Hepatocyte (in vitro differentiated cells): ENCODE results near the gene QDPR. TPM values are rescaled to one million over a fixed set of nuclear protein-coding genes. Genes with fewer than 3 reads are reported as not detected.

ENCODE experiments used
- DNase-seq: peaks from one replicate; pipeline ENCODE4 v3.0.0-alpha.2; 2016; ENCODE audit warnings: low spot score
- H2AFZ ChIP-seq: fragments of 200-600 bp; sonication (generic); 2 replicates; pipeline ENCODE4 v1.6.0; 2016; ENCODE audit warnings: antibody characterized with exemption, mild to moderate bottlenecking
- H3K27ac ChIP-seq: fragments of 200-600 bp; sonication (generic); 2 replicates; pipeline ENCODE4 v1.5.1; 2016; ENCODE audit warnings: mild to moderate bottlenecking
- H3K27me3 ChIP-seq: fragments of 200-600 bp; sonication (generic); 2 replicates; pipeline ENCODE4 v1.6.1; 2016
- H3K36me3 ChIP-seq: fragments of 200-600 bp; sonication (generic); replicated peaks from 2 replicates; pipeline ENCODE4 v1.5.1; 2016; ENCODE audit warnings: low read depth; ENCODE audit not compliant: insufficient read depth
- H3K4me1 ChIP-seq: fragments of 200-600 bp; sonication (generic); 2 replicates; pipeline ENCODE4 v1.5.1; 2016; ENCODE audit warnings: mild to moderate bottlenecking, moderate library complexity; ENCODE audit not compliant: insufficient read depth
- H3K4me2 ChIP-seq: fragments of 200-600 bp; sonication (generic); 2 replicates; pipeline ENCODE4 v1.6.0; 2016
- H3K4me3 ChIP-seq: fragments of 200-600 bp; sonication (generic); 2 replicates; pipeline ENCODE4 v1.5.1; 2016; ENCODE audit warnings: mild to moderate bottlenecking
- H3K79me2 ChIP-seq: fragments of 200-600 bp; sonication (generic); 2 replicates; pipeline ENCODE4 v1.6.0; 2017; ENCODE audit warnings: mild to moderate bottlenecking
- H3K9me2 ChIP-seq: fragments of 200-600 bp; sonication (generic); replicated peaks from 2 replicates; pipeline ENCODE4 v1.6.0; 2017; ENCODE audit warnings: mild to moderate bottlenecking; ENCODE audit not compliant: insufficient read depth
- H3K9me3 ChIP-seq: fragments of 200-600 bp; sonication (generic); 2 replicates; pipeline ENCODE4 v1.5.1; 2016; ENCODE audit warnings: low read depth, mild to moderate bottlenecking
- H4K20me1 ChIP-seq: fragments of 200-600 bp; sonication (generic); 2 replicates; pipeline ENCODE4 v1.6.0; 2016; ENCODE audit warnings: mild to moderate bottlenecking; ENCODE audit not compliant: insufficient read depth, poor library complexity, severe bottlenecking
- EZH2 ChIP-seq: fragments of 200-600 bp; sonication (generic); IDR thresholded peaks from 2 replicates; pipeline ENCODE4 v1.6.1; 2016; ENCODE audit warnings: antibody characterized with exemption, mild to moderate bottlenecking, borderline replicate concordance
- EZH2phosphoT487 ChIP-seq: fragments of 200-600 bp; sonication (generic); IDR thresholded peaks from one replicate; pipeline ENCODE4 v1.6.1; 2018; ENCODE audit warnings: antibody characterized with exemption, mild to moderate bottlenecking, low read depth, moderate library complexity; ENCODE audit not compliant: unreplicated experiment, severe bottlenecking
- WGBS: methylation state at CpG from one replicate; pipeline ENCODE4 v1.1.6; 2016; ENCODE audit warnings: low lambda C conversion rate; ENCODE audit errors: missing lambda C conversion rate; 5-methylcytosine and 5-hydroxymethylcytosine counted together
- polyA plus RNA-seq: library from polyadenylated mRNA; unstranded; fragments of >200 nt; fragmentation: Nextera tagmentation; extraction: Ambion mirVana; gene quantifications from 2 replicates; pipeline ENCODE4 v1.2.1, GENCODE V29; 2016
- total RNA-seq: library from RNA; depleted of rRNA; stranded (reverse); fragments of >200 nt; gene quantifications from 2 replicates; pipeline ENCODE4 v1.2.3, GENCODE V29; 2014
- TF ChIP-seq, protein P1 (sequence below): fragments of 200-600 bp; sonication (generic); IDR thresholded peaks from 2 replicates; pipeline ENCODE4 v1.5.1; 2016; ENCODE audit warnings: antibody characterized with exemption, mild to moderate bottlenecking; ENCODE audit not compliant: poor library complexity

The QDPR gene
- total and polyA plus RNA-seq, 2 experiments from 2014 or later = 56.2 to 70.3 TPM

DNA sequence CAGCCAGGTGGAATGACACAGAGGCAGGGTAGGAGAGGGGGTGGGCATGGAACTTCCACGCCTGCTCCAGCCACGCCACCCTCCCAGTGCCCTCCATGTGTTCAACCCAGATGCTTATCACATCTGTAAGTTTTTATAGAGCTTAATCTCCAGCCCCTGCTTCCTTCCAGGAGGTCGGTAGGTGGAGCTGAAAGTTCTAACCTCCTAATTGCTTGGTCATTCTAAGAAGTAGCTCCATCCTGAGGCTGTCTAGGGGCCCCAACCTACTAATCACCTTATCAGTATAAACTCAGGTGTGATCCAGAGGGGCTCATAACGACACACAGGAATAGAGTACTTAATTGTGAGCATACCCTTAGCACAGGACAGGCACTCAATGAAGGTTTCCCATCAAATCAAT is 18.3 kb downstream of the QDPR start:
- Histone ChIP-seq H4K20me1 (no peaks in the 10 kb centered on the region), H3K9me3 (no peaks in the 10 kb centered on the region), H3K79me2 (peaks cover 5% of the 10 kb centered on the region), H3K27me3 (no peaks in the 10 kb centered on the region), H3K27ac (peak overlapping the region; percentile 94), H3K4me3 (no peak overlapping the region), H3K4me1 (peaks cover 19% of the 10 kb centered on the region), H2AFZ (no peak overlapping the region), H3K9me2 (no peaks in the 10 kb centered on the region), H3K4me2 (no peak overlapping the region), H3K36me3 (no peaks in the 10 kb centered on the region)
- TF ChIP-seq EZH2 (no peak), EZH2phosphoT487 (no peak)
- TF ChIP-seq, protein P1, sequence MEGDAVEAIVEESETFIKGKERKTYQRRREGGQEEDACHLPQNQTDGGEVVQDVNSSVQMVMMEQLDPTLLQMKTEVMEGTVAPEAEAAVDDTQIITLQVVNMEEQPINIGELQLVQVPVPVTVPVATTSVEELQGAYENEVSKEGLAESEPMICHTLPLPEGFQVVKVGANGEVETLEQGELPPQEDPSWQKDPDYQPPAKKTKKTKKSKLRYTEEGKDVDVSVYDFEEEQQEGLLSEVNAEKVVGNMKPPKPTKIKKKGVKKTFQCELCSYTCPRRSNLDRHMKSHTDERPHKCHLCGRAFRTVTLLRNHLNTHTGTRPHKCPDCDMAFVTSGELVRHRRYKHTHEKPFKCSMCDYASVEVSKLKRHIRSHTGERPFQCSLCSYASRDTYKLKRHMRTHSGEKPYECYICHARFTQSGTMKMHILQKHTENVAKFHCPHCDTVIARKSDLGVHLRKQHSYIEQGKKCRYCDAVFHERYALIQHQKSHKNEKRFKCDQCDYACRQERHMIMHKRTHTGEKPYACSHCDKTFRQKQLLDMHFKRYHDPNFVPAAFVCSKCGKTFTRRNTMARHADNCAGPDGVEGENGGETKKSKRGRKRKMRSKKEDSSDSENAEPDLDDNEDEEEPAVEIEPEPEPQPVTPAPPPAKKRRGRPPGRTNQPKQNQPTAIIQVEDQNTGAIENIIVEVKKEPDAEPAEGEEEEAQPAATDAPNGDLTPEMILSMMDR = no peak
- 73% methylated on average over 4 of the region's 4 CpGs for WGBS
- DNase-seq = no peak

DNA sequence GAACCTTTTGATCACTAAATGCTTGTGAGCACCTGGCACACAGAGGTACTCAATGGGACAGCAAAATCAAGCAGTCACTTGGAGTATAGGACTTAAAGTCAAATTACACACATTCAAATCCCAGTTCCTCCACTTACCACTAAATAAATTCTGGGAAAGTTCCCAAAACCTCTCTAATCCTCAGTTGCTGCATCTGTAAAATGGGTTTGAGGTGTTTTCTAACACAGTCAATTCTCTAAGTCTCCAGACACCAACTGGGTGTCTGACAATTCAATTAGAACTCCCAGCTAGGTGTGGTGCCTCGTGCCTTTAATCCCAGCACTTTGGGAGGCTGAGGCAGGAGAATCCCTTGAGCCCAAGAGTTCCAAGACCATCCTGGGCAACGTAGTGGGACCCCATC is 19.0 kb downstream of the QDPR start:
- Histone ChIP-seq H4K20me1 (no peaks in the 10 kb centered on the region), H3K27ac (peak overlapping the region; percentile 94), H3K9me2 (no peaks in the 10 kb centered on the region), H3K4me2 (no peak overlapping the region), H3K79me2 (peaks cover 5% of the 10 kb centered on the region), H3K36me3 (no peaks in the 10 kb centered on the region), H3K4me1 (peaks cover 19% of the 10 kb centered on the region), H3K4me3 (no peak overlapping the region), H3K27me3 (no peaks in the 10 kb centered on the region), H2AFZ (no peak overlapping the region), H3K9me3 (no peaks in the 10 kb centered on the region)
- no peak for DNase-seq
- WGBS = 93% methylated on average over 2 of the region's 2 CpGs
- TF ChIP-seq EZH2 (no peak), EZH2phosphoT487 (no peak)
- TF ChIP-seq, protein P1 = no peak

DNA sequence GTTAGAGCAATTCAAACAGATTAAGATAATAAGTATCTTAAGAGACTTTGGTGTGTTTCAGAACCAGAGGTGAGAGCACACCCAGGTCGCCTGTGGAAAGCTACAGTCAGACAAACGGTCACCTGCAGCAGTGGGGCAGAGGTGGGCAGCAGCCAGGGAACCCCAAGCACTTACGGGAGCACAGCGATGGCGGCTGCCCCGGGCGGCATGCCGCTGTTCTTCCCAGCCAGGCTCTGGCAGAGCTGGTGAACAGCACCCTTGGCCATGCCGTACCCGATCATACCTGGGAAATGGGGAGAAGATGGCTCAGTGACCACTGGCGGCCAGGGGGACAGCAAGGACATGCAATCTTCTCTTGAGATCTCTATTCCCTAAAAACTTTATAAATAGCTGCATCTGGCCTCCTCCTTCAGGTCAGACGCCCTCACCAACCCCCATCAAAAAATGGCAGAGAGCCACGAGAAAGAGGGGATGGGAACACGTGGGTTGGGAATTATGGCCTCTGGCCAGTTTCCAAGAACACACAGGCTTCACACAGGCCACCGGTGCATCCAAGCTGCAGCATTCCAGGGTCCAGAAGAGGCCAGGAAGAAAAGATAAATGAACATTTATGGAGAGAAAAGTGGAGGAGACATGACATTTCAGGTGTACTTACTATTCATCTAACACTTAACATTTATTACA is 19.7 kb downstream of the QDPR start:
- DNase-seq = no peak
- TF ChIP-seq EZH2phosphoT487 = no peak
- TF ChIP-seq, protein P1 = no peak
- no peak for TF ChIP-seq EZH2

More for the DNA sequence above, 19.7 kb downstream of the QDPR start:
- no peaks in the 10 kb centered on the region for H3K27me3 ChIP-seq
- no peaks in the 10 kb centered on the region for H4K20me1 ChIP-seq
- 84% methylated on average over 15 of the region's 15 CpGs for WGBS
- no peak overlapping the region for H2AFZ ChIP-seq
- peaks cover 5% of the 10 kb centered on the region for H3K79me2 ChIP-seq
- H3K9me2 ChIP-seq = no peaks in the 10 kb centered on the region
- no peak overlapping the region for H3K4me3 ChIP-seq
- no peaks in the 10 kb centered on the region for H3K9me3 ChIP-seq
- peak overlapping the region; percentile 94 for H3K27ac ChIP-seq
- peaks cover 19% of the 10 kb centered on the region for H3K4me1 ChIP-seq
- no peaks in the 10 kb centered on the region for H3K36me3 ChIP-seq
- H3K4me2 ChIP-seq = no peak overlapping the region
